Testis (tissue), 3 donors: ENCODE data around the gene ALK. TPM values are rescaled to one million over a fixed set of nuclear protein-coding genes. Genes with fewer than 3 reads are reported as not detected.

Experiments used
- DNase-seq: peaks from one replicate; pipeline ENCODE4 v3.0.0-alpha.2; 2019
- H3K27ac ChIP-seq, 2 donors: fragments of 200-600 bp; sonication (generic); one replicate each; pipeline ENCODE4 v1.5.1; 2019
- H3K27me3 ChIP-seq: fragments of 200-600 bp; sonication (generic); one replicate; pipeline ENCODE4 v1.5.1; 2019
- H3K36me3 ChIP-seq: fragments of 200-600 bp; sonication (generic); one replicate; pipeline ENCODE4 v1.5.1; 2017; ENCODE audit warnings: low read depth; ENCODE audit errors: missing control alignments
- H3K4me1 ChIP-seq: fragments of 200-600 bp; sonication (generic); one replicate; pipeline ENCODE4 v1.5.1; 2019
- H3K4me3 ChIP-seq, 2 donors: fragments of 200-600 bp; sonication (generic); one replicate each; pipeline ENCODE4 v1.5.1; 2017 to 2019
- H3K9me3 ChIP-seq: fragments of 200-600 bp; sonication (generic); one replicate; pipeline ENCODE4 v1.5.1; 2017
- POLR2A ChIP-seq: fragments of 450-650 bp; IDR thresholded peaks from one replicate; pipeline ENCODE4 v1.6.1; 2017; ENCODE audit warnings: antibody characterized with exemption, mild to moderate bottlenecking, moderate library complexity
- WGBS, 2 donors: methylation state at CpG; one replicate each; pipeline ENCODE4 v1.1.5; 2018; 5-methylcytosine and 5-hydroxymethylcytosine counted together
- intact Hi-C: fragments of 100-400 bp; cut with DNase I; formaldehyde crosslinking; loops from one replicate; pipeline ENCODE4 v1.15.1; 2023; ENCODE audit warnings: low total_unique reads
- polyA plus RNA-seq: library from polyadenylated mRNA; stranded (reverse); fragments of 350-450 nt; fragmentation: Illumina TruSeq; extraction: RNeasy Lipid Tissue Mini Kit (QIAGEN cat#74804); gene quantifications from one replicate; pipeline ENCODE4 v1.2.3, GENCODE V29; 2014; ENCODE audit warnings: low read depth, low replicate concordance; ENCODE audit not compliant: insufficient read depth
- total RNA-seq, 2 donors: library from RNA; depleted of rRNA; stranded (reverse); fragments of >200 nt; gene quantifications; one replicate each; pipeline ENCODE4 v1.2.3, GENCODE V29; 2016
- TF ChIP-seq, protein P1 (sequence below), 3 experiments: fragments of 450-650 bp in 2 of 3; fragments of 200-600 bp in 1 of 3; sonication (generic) in 1 of 3; IDR thresholded peaks; one replicate each; pipeline ENCODE4 v1.5.1; 2016 to 2019; ENCODE audit warnings: antibody characterized with exemption in 3 of 3, mild to moderate bottlenecking in 2 of 3, moderate library complexity in 1 of 3

ALK gene
- total and polyA plus RNA-seq, 3 donors from 2014 or later, result 2.1 to 3.8 (median 3.8) TPM

- WGBS, 2 donors, result 92 to 94% methylated on average over 1 of the region's 1 CpG
- H3K27me3 ChIP-seq, result no peaks in the 10 kb centered on the region
- H3K4me3 ChIP-seq, result no peak overlapping the region
- TF ChIP-seq POLR2A, result no peak
- TF ChIP-seq, protein P1, sequence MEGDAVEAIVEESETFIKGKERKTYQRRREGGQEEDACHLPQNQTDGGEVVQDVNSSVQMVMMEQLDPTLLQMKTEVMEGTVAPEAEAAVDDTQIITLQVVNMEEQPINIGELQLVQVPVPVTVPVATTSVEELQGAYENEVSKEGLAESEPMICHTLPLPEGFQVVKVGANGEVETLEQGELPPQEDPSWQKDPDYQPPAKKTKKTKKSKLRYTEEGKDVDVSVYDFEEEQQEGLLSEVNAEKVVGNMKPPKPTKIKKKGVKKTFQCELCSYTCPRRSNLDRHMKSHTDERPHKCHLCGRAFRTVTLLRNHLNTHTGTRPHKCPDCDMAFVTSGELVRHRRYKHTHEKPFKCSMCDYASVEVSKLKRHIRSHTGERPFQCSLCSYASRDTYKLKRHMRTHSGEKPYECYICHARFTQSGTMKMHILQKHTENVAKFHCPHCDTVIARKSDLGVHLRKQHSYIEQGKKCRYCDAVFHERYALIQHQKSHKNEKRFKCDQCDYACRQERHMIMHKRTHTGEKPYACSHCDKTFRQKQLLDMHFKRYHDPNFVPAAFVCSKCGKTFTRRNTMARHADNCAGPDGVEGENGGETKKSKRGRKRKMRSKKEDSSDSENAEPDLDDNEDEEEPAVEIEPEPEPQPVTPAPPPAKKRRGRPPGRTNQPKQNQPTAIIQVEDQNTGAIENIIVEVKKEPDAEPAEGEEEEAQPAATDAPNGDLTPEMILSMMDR (IDR thresholded peaks at IDR 0.05), result no peak
- intact Hi-C loops, result no loop called here
- H3K4me1 ChIP-seq, result no peaks in the 10 kb centered on the region
- no peak for DNase-seq
- H3K9me3 ChIP-seq, result no peaks in the 10 kb centered on the region
- H3K27ac ChIP-seq, result no peak overlapping the region
- H3K36me3 ChIP-seq, result no peaks in the 10 kb centered on the region
Observed at GRCh38 chr2:29583548-29584156, 337.7 kb downstream of the ALK start.

DNA sequence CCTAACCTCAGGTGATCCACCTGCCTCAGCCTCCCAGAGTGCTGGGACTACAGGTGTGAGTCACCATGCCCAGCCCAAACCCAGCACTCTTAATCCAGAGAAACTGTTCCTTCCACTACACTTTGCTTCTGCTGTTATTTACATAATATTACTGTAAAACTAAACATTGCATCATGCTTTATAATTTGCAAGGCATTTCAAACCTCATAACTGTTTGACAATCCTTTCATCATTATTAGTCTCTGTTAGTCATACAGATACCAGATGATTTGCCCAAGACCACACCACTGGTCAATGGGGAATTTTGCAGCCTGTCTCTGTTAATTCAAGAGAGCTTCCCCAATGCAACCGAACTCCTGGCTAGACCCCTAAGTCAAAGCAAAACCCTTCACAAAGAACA is 338.3 kb downstream of the ALK start:
- intact Hi-C loops, result no loop called here
- TF ChIP-seq, protein P1 (IDR thresholded peaks at IDR 0.05), result no peak
- no peak for TF ChIP-seq POLR2A
- WGBS, 2 donors, result 81 to 94% methylated on average over 1 of the region's 1 CpG
- H3K4me3 ChIP-seq, result no peak overlapping the region
- no peaks in the 10 kb centered on the region for H3K4me1 ChIP-seq
- no peak for DNase-seq
- H3K27me3 ChIP-seq, result no peaks in the 10 kb centered on the region
- H3K27ac ChIP-seq, result no peak overlapping the region
- H3K9me3 ChIP-seq, result no peaks in the 10 kb centered on the region
- H3K36me3 ChIP-seq, result no peaks in the 10 kb centered on the region

DNA sequence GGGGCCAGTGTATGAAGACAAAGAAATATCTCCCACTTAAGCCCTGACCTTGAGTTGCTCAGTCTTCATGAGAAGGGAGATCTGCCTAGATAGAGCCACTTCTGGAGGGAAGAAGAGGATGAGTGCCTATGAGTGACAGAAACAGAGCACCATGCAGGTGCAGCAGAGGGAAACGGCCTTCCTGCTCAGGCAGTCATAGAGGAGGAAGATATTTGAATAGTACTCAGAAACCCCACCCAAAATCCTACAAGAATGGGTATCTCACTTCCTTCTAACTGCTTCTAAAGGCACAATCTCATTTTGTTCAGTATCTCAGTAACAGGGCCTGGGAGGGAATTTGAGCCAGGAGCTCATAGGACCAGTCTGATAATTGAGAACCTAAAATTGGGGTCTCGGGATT is 339.3 kb downstream of the ALK start:
- H3K4me3 ChIP-seq, result no peak overlapping the region
- no peaks in the 10 kb centered on the region for H3K9me3 ChIP-seq
- DNase-seq, result no peak
- TF ChIP-seq POLR2A, result no peak
- TF ChIP-seq, protein P1 (IDR thresholded peaks at IDR 0.05), result no peak
- 85 to 90% methylated on average over 2 of the region's 2 CpGs for WGBS, 2 donors
- no peaks in the 10 kb centered on the region for H3K4me1 ChIP-seq
- no peaks in the 10 kb centered on the region for H3K27me3 ChIP-seq
- H3K36me3 ChIP-seq, result no peaks in the 10 kb centered on the region
- intact Hi-C loops, result no loop called here
- H3K27ac ChIP-seq, result no peak overlapping the region

DNA sequence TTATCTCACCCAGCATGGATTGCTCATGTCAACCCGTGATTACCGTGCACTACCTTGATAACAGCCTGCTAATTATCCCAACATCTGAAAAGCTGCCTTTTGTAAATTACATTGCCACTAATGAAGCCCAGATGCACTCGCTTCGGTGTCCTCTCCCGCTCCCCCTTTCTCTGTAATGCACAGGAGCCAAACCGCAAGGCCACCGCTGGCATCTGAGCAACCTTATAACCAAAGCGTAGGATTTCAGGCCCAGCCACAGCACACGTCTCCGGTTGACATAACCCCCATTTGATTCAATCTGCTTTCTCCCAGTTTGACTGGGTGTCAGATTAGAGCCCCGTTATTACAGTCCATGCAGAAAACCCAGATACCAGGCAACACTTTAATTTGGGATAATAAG is 341.2 kb downstream of the ALK start:
- H3K9me3 ChIP-seq, result no peaks in the 10 kb centered on the region
- H3K27me3 ChIP-seq, result no peaks in the 10 kb centered on the region
- no peak overlapping the region for H3K27ac ChIP-seq
- TF ChIP-seq POLR2A, result no peak
- TF ChIP-seq, protein P1 (IDR thresholded peaks at IDR 0.05), result no peak
- 62 to 74% methylated on average over 11 of the region's 11 CpGs for WGBS, 2 donors
- intact Hi-C loops, result no loop called here
- no peak for DNase-seq
- no peak overlapping the region for H3K4me3 ChIP-seq
- H3K4me1 ChIP-seq, result no peaks in the 10 kb centered on the region
- no peaks in the 10 kb centered on the region for H3K36me3 ChIP-seq

GRCh38 chr2:29579495-29580169 is 341.8 kb downstream of the ALK start:
- Histone ChIP-seq H3K36me3 (no peaks in the 10 kb centered on the region), H3K9me3 (no peaks in the 10 kb centered on the region), H3K27ac (no peak overlapping the region), H3K4me1 (no peaks in the 10 kb centered on the region), H3K4me3 (no peak overlapping the region), H3K27me3 (no peaks in the 10 kb centered on the region)
- TF ChIP-seq, protein P1 (IDR thresholded peaks at IDR 0.05), result no peak
- TF ChIP-seq POLR2A, result no peak
- intact Hi-C loops, result no loop called here
- no peak for DNase-seq
- WGBS, 2 donors, result 67 to 73% methylated on average over 7 to 8 of the region's 8 CpGs
